Tibial artery (tissue), 4 donors: ENCODE results near the gene DST.

Experiments used
- DNase-seq, 2 donors: peaks; one replicate each; pipeline ENCODE4 v3.0.0-alpha.2; 2019
- H3K27ac ChIP-seq, 2 donors: fragments of 200-600 bp; sonication (generic) in 1 of 2; 1 replicate in 1 of 2; 2 replicates in 1 of 2; pipeline ENCODE4 v1.5.1; 2018 to 2019; ENCODE audit warnings: mild to moderate bottlenecking in 1 of 2
- H3K27me3 ChIP-seq, 2 donors: fragments of 200-600 bp; sonication (generic) in 1 of 2; one replicate each; pipeline versions ENCODE4 v1.5.1 to v1.6.0; 2016 to 2019
- H3K36me3 ChIP-seq, 3 donors: fragments of 200-600 bp; sonication (generic) in 2 of 3; one replicate each; pipeline ENCODE4 v1.5.1; 2016 to 2019; ENCODE audit warnings: mild to moderate bottlenecking in 2 of 3
- H3K4me1 ChIP-seq, 4 donors: fragments of 200-600 bp; sonication (generic) in 2 of 4; 1 replicate in 3 of 4; 2 replicates in 1 of 4; pipeline ENCODE4 v1.5.1; 2016 to 2019
- H3K4me3 ChIP-seq, 2 donors: fragments of 200-600 bp; sonication (generic) in 1 of 2; 1 replicate in 1 of 2; 2 replicates in 1 of 2; pipeline ENCODE4 v1.5.1; 2018 to 2019; ENCODE audit warnings: mild to moderate bottlenecking in 2 of 2
- H3K9me3 ChIP-seq, 3 donors: fragments of 200-600 bp; sonication (generic) in 1 of 3; one replicate each; pipeline ENCODE4 v1.5.1; 2016 to 2019
- intact Hi-C: fragments of 100-400 bp; cut with DNase I; formaldehyde crosslinking; loops from one replicate; pipeline ENCODE4 v1.15.0; 2023; ENCODE audit warnings: low total_unique reads
- TF ChIP-seq, protein P1 (sequence below), 2 experiments: fragments of 200-600 bp in 1 of 2; fragments of 450-650 bp in 1 of 2; IDR thresholded peaks; one replicate each; pipeline ENCODE4 v1.5.1; 2017 to 2019; ENCODE audit warnings: antibody characterized with exemption in 2 of 2, mild to moderate bottlenecking in 1 of 2, moderate library complexity in 1 of 2

Gene DST

DNA sequence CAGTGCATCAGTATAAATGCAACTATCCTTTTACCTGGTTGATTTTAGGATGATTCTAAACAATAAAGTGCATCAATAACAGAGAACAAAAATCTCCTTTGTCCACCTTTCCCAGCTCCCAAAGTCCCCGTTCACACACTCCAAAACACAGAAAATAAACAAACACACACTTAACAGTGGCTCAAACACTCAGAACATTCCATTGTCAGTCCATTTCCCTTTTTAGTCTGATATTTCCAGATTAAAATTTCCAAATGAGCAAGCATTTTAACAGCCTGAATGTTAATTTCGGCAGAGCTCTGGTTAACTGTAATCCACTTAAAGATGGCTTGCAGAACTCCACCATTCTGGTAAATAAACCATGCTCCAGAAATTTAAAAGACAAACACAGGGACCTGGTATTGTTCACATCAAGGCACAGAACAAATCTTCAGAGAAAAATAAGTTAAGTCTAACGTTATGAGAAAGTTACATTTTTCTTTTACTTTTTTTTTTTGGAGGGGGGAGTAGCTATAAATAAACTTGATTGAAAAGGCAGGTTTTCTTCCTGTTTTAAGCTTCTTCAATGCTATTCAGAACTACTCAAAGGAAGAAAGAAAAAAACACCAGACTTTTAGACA, 100.8 kb downstream of the DST start:
- no peaks in the 10 kb centered on the region for H3K9me3 ChIP-seq
- no peaks in the 10 kb centered on the region for H3K27me3 ChIP-seq
- intact Hi-C loops: loop anchor here (2.0 to 10.0 kb wide), 4 partner anchors 35 to 177 kb away; no protein-coding TSS in a partner anchor
- peaks cover 0 to 3% (median 0%) of the 10 kb centered on the region in 3 donors for H3K36me3 ChIP-seq
- TF ChIP-seq, protein P1, sequence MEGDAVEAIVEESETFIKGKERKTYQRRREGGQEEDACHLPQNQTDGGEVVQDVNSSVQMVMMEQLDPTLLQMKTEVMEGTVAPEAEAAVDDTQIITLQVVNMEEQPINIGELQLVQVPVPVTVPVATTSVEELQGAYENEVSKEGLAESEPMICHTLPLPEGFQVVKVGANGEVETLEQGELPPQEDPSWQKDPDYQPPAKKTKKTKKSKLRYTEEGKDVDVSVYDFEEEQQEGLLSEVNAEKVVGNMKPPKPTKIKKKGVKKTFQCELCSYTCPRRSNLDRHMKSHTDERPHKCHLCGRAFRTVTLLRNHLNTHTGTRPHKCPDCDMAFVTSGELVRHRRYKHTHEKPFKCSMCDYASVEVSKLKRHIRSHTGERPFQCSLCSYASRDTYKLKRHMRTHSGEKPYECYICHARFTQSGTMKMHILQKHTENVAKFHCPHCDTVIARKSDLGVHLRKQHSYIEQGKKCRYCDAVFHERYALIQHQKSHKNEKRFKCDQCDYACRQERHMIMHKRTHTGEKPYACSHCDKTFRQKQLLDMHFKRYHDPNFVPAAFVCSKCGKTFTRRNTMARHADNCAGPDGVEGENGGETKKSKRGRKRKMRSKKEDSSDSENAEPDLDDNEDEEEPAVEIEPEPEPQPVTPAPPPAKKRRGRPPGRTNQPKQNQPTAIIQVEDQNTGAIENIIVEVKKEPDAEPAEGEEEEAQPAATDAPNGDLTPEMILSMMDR (IDR thresholded peaks at IDR 0.05): no peak
- no peak for DNase-seq
- H3K4me1 ChIP-seq: peaks cover 0 to 47% (median 12%) of the 10 kb centered on the region in 4 donors
- H3K4me3 ChIP-seq: peak overlapping the region; percentile 71 to 78
- H3K27ac ChIP-seq: peak overlapping the region; percentile 92 to 93

DNA sequence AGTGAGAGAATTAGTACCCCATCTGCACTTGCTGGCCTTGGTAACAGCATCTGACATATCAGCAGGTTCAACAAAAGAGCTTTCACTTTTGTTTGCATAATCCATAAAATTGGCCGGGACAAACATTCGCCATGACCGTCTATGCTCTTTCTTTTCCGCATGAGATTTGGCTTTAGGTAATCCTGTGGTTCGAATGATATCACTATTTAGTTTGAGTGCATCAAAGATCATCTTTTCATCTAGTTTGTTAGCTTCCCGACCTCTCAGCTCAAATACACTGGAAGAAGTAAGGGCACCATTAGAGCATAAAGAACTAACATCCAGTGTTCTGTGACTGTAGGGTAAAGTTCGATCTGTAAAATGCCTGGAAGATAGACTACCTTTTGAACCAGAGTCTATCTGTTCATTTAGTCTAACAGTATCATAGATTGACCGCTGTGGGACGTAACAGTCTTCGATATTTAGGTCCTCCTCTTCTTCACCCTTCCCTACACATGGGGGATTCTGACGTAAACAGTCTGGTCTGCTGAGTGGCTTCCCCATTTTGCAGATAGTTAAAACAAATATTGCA, 101.6 kb downstream of the DST start:
- H3K4me3 ChIP-seq: peak overlapping the region; percentile 71 to 78
- H3K9me3 ChIP-seq: no peaks in the 10 kb centered on the region
- intact Hi-C loops: loop anchor here (2.0 to 10.0 kb wide), 4 partner anchors 34 to 176 kb away; no protein-coding TSS in a partner anchor
- TF ChIP-seq, protein P1 (IDR thresholded peaks at IDR 0.05): no peak
- DNase-seq: no peak
- no peaks in the 10 kb centered on the region for H3K27me3 ChIP-seq
- peak overlapping the region; percentile 92 to 93 for H3K27ac ChIP-seq
- H3K4me1 ChIP-seq: peaks cover 0 to 49% (median 14%) of the 10 kb centered on the region in 4 donors
- H3K36me3 ChIP-seq: peaks cover 4 to 10% (median 7%) of the 10 kb centered on the region in 3 donors

DNA sequence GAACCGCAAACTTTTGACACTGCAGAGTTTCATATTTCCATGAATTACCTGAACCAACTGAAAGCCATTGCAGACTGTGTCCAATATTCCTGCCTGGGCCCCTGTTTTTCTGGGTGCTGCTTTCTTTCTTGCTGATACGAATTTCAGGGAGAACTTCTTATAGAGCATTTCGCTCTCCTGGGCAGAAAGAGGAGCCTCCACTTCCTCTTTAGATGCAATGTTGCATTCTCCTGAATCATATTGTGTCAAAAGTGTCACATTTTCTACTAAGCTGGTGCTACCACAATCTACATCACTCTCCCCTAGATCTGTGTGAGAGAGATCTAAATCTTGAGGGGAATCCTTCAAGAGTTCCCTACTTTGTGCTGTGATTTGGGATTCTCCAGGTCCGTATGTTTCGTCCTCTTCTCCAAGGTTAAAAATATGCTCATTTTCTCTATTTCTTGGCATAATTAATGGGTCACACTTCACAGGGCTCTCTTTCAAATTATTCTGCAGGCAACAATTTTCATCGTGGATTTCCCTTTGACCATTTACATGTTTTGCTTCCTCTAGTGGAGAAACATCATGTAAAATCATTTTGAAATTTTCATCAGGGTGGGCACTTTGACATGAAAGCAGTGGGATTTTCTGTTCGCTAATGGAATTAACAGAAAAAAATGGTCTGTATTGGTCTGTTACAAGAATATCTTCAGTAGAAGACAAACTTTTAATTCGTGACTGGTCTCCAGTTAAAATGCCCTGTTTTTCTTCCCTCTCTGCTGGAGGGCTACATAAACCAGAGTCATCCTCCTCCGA, 102.3 kb downstream of the DST start:
- DNase-seq: no peak
- Histone ChIP-seq H3K4me3 (peak overlapping the region; percentile 71 to 78), H3K27ac (peak overlapping the region; percentile 92 to 93), H3K9me3 (no peaks in the 10 kb centered on the region), H3K27me3 (no peaks in the 10 kb centered on the region), H3K4me1 (peaks cover 0 to 56% (median 17%) of the 10 kb centered on the region in 4 donors), H3K36me3 (peaks cover 10 to 17% (median 13%) of the 10 kb centered on the region in 3 donors)
- TF ChIP-seq, protein P1 (IDR thresholded peaks at IDR 0.05): peak in 1 of 2 experiments; percentile 20
- intact Hi-C loops: loop anchor here (2.0 to 10.0 kb wide), 4 partner anchors 34 to 176 kb away; no protein-coding TSS in a partner anchor

DNA sequence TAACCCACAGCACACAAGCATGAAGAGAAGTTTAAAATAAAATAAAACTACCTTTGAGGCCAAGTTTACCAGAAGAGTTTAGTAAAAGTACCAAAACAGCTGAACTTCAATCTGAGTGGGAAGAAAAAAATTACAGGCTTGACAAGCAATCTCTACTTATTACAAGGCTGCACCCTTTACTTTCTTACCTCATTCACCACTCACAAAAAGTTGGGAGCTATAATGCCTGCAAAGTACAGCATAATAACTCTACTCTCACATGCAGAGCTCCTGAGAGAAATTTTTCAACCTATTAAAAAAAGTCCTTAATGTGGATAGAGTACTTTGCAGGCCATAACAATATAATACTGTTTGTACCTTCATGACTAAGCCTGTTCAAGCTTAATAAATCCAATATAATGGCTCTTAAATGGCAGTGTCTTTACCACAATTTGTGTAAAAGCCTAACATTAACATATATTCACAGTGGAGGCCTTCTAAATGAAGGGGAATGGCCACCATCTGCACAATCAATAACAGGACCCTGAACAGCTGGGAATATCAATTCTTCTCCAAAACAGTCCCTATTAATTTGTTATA, 103.1 kb downstream of the DST start:
- Histone ChIP-seq H3K4me1 (peaks cover 0 to 57% (median 17%) of the 10 kb centered on the region in 4 donors), H3K27ac (peak overlapping the region; percentile 92 to 93), H3K36me3 (peaks cover 17 to 25% (median 22%) of the 10 kb centered on the region in 3 donors), H3K4me3 (peak overlapping the region; percentile 71 to 78), H3K27me3 (no peaks in the 10 kb centered on the region), H3K9me3 (no peaks in the 10 kb centered on the region)
- intact Hi-C loops: loop anchor here (2.0 to 10.0 kb wide), 4 partner anchors 33 to 175 kb away; no protein-coding TSS in a partner anchor
- TF ChIP-seq, protein P1 (IDR thresholded peaks at IDR 0.05): no peak
- DNase-seq: no peak

DNA sequence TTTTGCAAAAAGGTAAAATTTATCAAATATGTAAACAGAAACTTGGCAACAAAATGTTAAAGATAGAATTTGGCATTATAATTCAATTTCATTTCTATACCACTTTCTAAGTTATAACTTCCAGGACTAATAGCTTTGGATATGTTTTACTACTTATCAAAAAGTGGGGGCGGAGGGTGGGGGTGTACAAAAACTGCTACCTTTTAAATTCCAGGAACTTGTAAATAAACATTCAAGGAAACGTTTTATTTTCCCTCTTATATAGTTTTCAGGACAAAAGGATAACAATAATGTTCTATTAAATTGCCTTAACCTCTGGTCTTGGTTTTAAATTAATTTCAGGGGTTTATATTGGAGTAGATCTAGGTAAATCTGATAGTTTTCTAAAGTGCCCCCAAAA, 103.8 kb downstream of the DST start:
- TF ChIP-seq, protein P1 (IDR thresholded peaks at IDR 0.05): no peak
- intact Hi-C loops: no loop called here
- Histone ChIP-seq H3K36me3 (peaks cover 19 to 33% (median 29%) of the 10 kb centered on the region in 3 donors), H3K27me3 (no peaks in the 10 kb centered on the region), H3K4me1 (peaks cover 0 to 57% (median 17%) of the 10 kb centered on the region in 4 donors), H3K27ac (peak overlapping the region; percentile 92 to 93), H3K9me3 (no peaks in the 10 kb centered on the region), H3K4me3 (peak overlapping the region; percentile 71 to 78)
- DNase-seq: no peak
